Activated CD8-positive, alpha-beta T cell treated with anti-CD3 and anti-CD28 coated beads, Interleukin-2, amount 10 ng/mL, durations not matched to agents 7 days and 5 days (primary cell): ENCODE data around the gene PDIA4. TPM values are rescaled to one million over a fixed set of nuclear protein-coding genes. Genes with fewer than 3 reads are reported as not detected.
"Not testable (repeated sequence)": the region's sequence is repeated elsewhere in the genome, so short reads cannot be mapped to it uniquely, and the experiment has no call there.

Experiments
- ATAC-seq: fragments of 150-1000 bp; cut with Tn5 transposase; one replicate; pipeline ENCODE4 v1.10.0; 2021; ENCODE audit warnings: moderate library complexity
- CTCF ChIA-PET: fragments of 350-600 bp; sonication (Branson Sonifier 250); formaldehyde crosslinking; loops from one replicate; lab custom pipeline; 2021; ENCODE audit warnings: antibody characterized with exemption; lab: Charles Lee
- POLR2A ChIA-PET: fragments of 350-600 bp; sonication (Branson Sonifier 250); formaldehyde crosslinking; loops from one replicate; lab custom pipeline; 2021; ENCODE audit warnings: antibody characterized with exemption; lab: Charles Lee
- DNase-seq: peaks from one replicate; pipeline ENCODE4 v3.0.0-alpha.2; 2020
- H3K27ac Mint-ChIP-seq: one replicate; pipeline ENCODE4 v1.8.0; 2021; ENCODE audit warnings: mild to moderate bottlenecking, mixed read lengths
- H3K27me3 Mint-ChIP-seq: one replicate; pipeline ENCODE4 v1.8.0; 2021; ENCODE audit warnings: low read depth, mixed read lengths
- H3K36me3 Mint-ChIP-seq: one replicate; pipeline ENCODE4 v1.8.0; 2021; ENCODE audit warnings: low read depth, mixed read lengths
- H3K4me1 Mint-ChIP-seq: one replicate; pipeline ENCODE4 v1.8.0; 2021; ENCODE audit warnings: low read depth, mixed read lengths
- H3K4me3 Mint-ChIP-seq: one replicate; pipeline ENCODE4 v1.8.0; 2021; ENCODE audit warnings: mild to moderate bottlenecking, mixed read lengths
- H3K9me3 Mint-ChIP-seq: one replicate; pipeline ENCODE4 v1.8.0; 2022; ENCODE audit warnings: mixed read lengths; ENCODE audit not compliant: insufficient read depth
- total RNA-seq, 2 experiments: library from RNA; stranded (reverse); gene quantifications; one replicate each; pipeline ENCODE4 v1.2.3, GENCODE V29; 2021

Gene PDIA4
- total RNA-seq, 2 experiments from 2014 or later, result 90.6 to 92.2 TPM

GRCh38 chr7:149030439-149030838 lies 2.1 kb upstream of the PDIA4 start:
- POLR2A ChIA-PET, H3K9me3 Mint-ChIP-seq, H3K27me3 Mint-ChIP-seq, H3K4me3 Mint-ChIP-seq, H3K27ac Mint-ChIP-seq, ATAC-seq, DNase-seq, H3K36me3 Mint-ChIP-seq: not testable (repeated sequence)
- CTCF ChIA-PET, result interaction anchor here (1.4 to 3.8 kb wide), 3 partner anchors 25 to 95 kb away, joined by 5 to 35 read pairs (median 5); partner anchors contain the start of gene ZNF425
- H3K4me1 Mint-ChIP-seq, result peaks cover 34% of the 10 kb centered on the region

GRCh38 chr7:149027611-149028345 lies 527 bp downstream of the PDIA4 start:
- peaks cover 4% of the 10 kb centered on the region for H3K27me3 Mint-ChIP-seq
- H3K9me3 Mint-ChIP-seq, result no peaks in the 10 kb centered on the region
- peak overlapping the region; percentile 94 for H3K27ac Mint-ChIP-seq
- POLR2A ChIA-PET, result interaction anchor here (1.1 to 1.3 kb wide), 3 partner anchors 45 to 145 kb away, joined by 3 to 4 read pairs (median 3); partner anchors contain the start of gene ZNF398
- peak overlapping the region; percentile 94 for H3K4me3 Mint-ChIP-seq
- ATAC-seq (no peak), DNase-seq (no peak)
- CTCF ChIA-PET, result interaction anchor here (0.8 to 3.8 kb wide), 5 partner anchors 18 to 38 kb away, joined by 3 to 35 read pairs (median 3); no protein-coding TSS in a partner anchor
- peaks cover 21% of the 10 kb centered on the region for H3K36me3 Mint-ChIP-seq
- H3K4me1 Mint-ChIP-seq, result peaks cover 51% of the 10 kb centered on the region

- peak overlapping the region; percentile 94 for H3K4me3 Mint-ChIP-seq
- H3K4me1 Mint-ChIP-seq, result peaks cover 53% of the 10 kb centered on the region
- peak overlapping the region; percentile 94 for H3K27ac Mint-ChIP-seq
- H3K27me3 Mint-ChIP-seq, result peaks cover 4% of the 10 kb centered on the region
- CTCF ChIA-PET, result interaction anchor here (0.8 to 3.8 kb wide), 8 partner anchors 9 to 60 kb away, joined by 3 to 35 read pairs (median 3); no protein-coding TSS in a partner anchor
- H3K9me3 Mint-ChIP-seq, result no peaks in the 10 kb centered on the region
- DNase-seq, result no peak
- H3K36me3 Mint-ChIP-seq, result peaks cover 22% of the 10 kb centered on the region
- no peak for ATAC-seq
- POLR2A ChIA-PET, result interaction anchor here (1.3 to 1.4 kb wide), 2 partner anchors 62 to 120 kb away, joined by 3 to 6 read pairs; partner anchors contain the start of gene ZNF398
These were observed 1.2 kb downstream of the PDIA4 start for GRCh38 chr7:149027055-149027454.

GRCh38 chr7:149023662-149024061 lies 4.6 kb downstream of the PDIA4 start:
- CTCF ChIA-PET, result interaction anchor here (1.3 to 2.0 kb wide), 2 partner anchors 18 to 42 kb away, joined by 6 read pairs; no protein-coding TSS in a partner anchor
- ATAC-seq, result no peak

GRCh38 chr7:149022756-149023360 lies 5.4 kb downstream of the PDIA4 start:
- H3K27me3 Mint-ChIP-seq, result no peaks in the 10 kb centered on the region
- H3K9me3 Mint-ChIP-seq, result no peaks in the 10 kb centered on the region
- DNase-seq (no peak), ATAC-seq (no peak)
- H3K27ac Mint-ChIP-seq, result peak overlapping the region; percentile 17
- H3K4me1 Mint-ChIP-seq, result peaks cover 49% of the 10 kb centered on the region
- no peak overlapping the region for H3K4me3 Mint-ChIP-seq
- CTCF ChIA-PET, result interaction anchor here (1.3 to 2.0 kb wide), 2 partner anchors 18 to 43 kb away, joined by 6 read pairs; no protein-coding TSS in a partner anchor
- POLR2A ChIA-PET, result interaction anchor here (0.6 kb wide), 1 partner anchor 44 kb away, joined by 3 read pairs; no protein-coding TSS in a partner anchor
- peaks cover 46% of the 10 kb centered on the region for H3K36me3 Mint-ChIP-seq

More at GRCh38 chr7:149023662-149024061, 4.6 kb downstream of the PDIA4 start:
- H3K27me3 Mint-ChIP-seq, result no peaks in the 10 kb centered on the region
- H3K36me3 Mint-ChIP-seq, result peaks cover 44% of the 10 kb centered on the region
- no peaks in the 10 kb centered on the region for H3K9me3 Mint-ChIP-seq
- DNase-seq, result no peak
- H3K4me3 Mint-ChIP-seq, result no peak overlapping the region
- H3K4me1 Mint-ChIP-seq, result peaks cover 49% of the 10 kb centered on the region
- POLR2A ChIA-PET, result no interaction called here
- H3K27ac Mint-ChIP-seq, result peak overlapping the region; percentile 17

- Mint-ChIP-seq H3K27me3 (no peaks in the 10 kb centered on the region), H3K4me1 (peaks cover 41% of the 10 kb centered on the region), H3K27ac (peak overlapping the region; percentile 21), H3K36me3 (peaks cover 50% of the 10 kb centered on the region), H3K9me3 (no peaks in the 10 kb centered on the region), H3K4me3 (no peak overlapping the region)
- ChIA-PET CTCF (interaction anchor here (2.0 kb wide), 1 partner anchor 44 kb away, joined by 6 read pairs; no protein-coding TSS in a partner anchor), POLR2A (no interaction called here)
- DNase-seq, result no peak
- ATAC-seq, result no peak
These were observed 6.6 kb downstream of the PDIA4 start for GRCh38 chr7:149021725-149022062.

GRCh38 chr7:149020483-149020882 lies 7.8 kb downstream of the PDIA4 start:
- CTCF ChIA-PET, result interaction anchor here (0.9 kb wide), 2 partner anchors 14 to 15 kb away, joined by 3 read pairs; no protein-coding TSS in a partner anchor
- no peak for ATAC-seq
- POLR2A ChIA-PET, result no interaction called here
- Mint-ChIP-seq H3K27me3 (no peaks in the 10 kb centered on the region), H3K36me3 (peaks cover 52% of the 10 kb centered on the region), H3K4me3 (no peak overlapping the region), H3K9me3 (no peaks in the 10 kb centered on the region), H3K27ac (peak overlapping the region; percentile 5), H3K4me1 (peaks cover 29% of the 10 kb centered on the region)
- DNase-seq, result no peak

- H3K36me3 Mint-ChIP-seq, result peaks cover 66% of the 10 kb centered on the region
- no peak for DNase-seq
- peaks cover 14% of the 10 kb centered on the region for H3K4me1 Mint-ChIP-seq
- H3K27ac Mint-ChIP-seq, result no peak overlapping the region
- ChIA-PET POLR2A (no interaction called here), CTCF (no interaction called here)
- no peaks in the 10 kb centered on the region for H3K9me3 Mint-ChIP-seq
- no peak for ATAC-seq
- no peak overlapping the region for H3K4me3 Mint-ChIP-seq
- no peaks in the 10 kb centered on the region for H3K27me3 Mint-ChIP-seq
These were observed 11.4 kb downstream of the PDIA4 start for GRCh38 chr7:149016876-149017275.

GRCh38 chr7:149014309-149014708 lies 14.0 kb downstream of the PDIA4 start:
- Mint-ChIP-seq H3K4me3 (no peak overlapping the region), H3K9me3 (no peaks in the 10 kb centered on the region), H3K4me1 (peaks cover 6% of the 10 kb centered on the region), H3K36me3 (peaks cover 72% of the 10 kb centered on the region), H3K27ac (no peak overlapping the region), H3K27me3 (no peaks in the 10 kb centered on the region)
- ATAC-seq (no peak), DNase-seq (no peak)
- POLR2A ChIA-PET, result no interaction called here
- CTCF ChIA-PET, result no interaction called here

- Mint-ChIP-seq H3K36me3 (peaks cover 68% of the 10 kb centered on the region), H3K9me3 (no peaks in the 10 kb centered on the region), H3K27ac (no peak overlapping the region), H3K4me1 (peaks cover 6% of the 10 kb centered on the region), H3K27me3 (no peaks in the 10 kb centered on the region), H3K4me3 (no peak overlapping the region)
- POLR2A ChIA-PET, result no interaction called here
- no peak for DNase-seq
- no peak for ATAC-seq
- CTCF ChIA-PET, result interaction anchor here (7.5 kb wide), 1 partner anchor 51 kb away, joined by 56 read pairs; no protein-coding TSS in a partner anchor
These were observed 14.4 kb downstream of the PDIA4 start for GRCh38 chr7:149013876-149014275.

GRCh38 chr7:149012730-149013129 lies 15.6 kb downstream of the PDIA4 start:
- H3K27ac Mint-ChIP-seq, H3K27me3 Mint-ChIP-seq, H3K9me3 Mint-ChIP-seq, DNase-seq, H3K4me3 Mint-ChIP-seq, POLR2A ChIA-PET, ATAC-seq, H3K4me1 Mint-ChIP-seq: not testable (repeated sequence)
- CTCF ChIA-PET, result interaction anchor here (1.0 to 7.5 kb wide), 2 partner anchors 50 to 52 kb away, joined by 3 to 56 read pairs; no protein-coding TSS in a partner anchor
- H3K36me3 Mint-ChIP-seq, result peaks cover 64% of the 10 kb centered on the region
